ENCODE results near the gene YTHDF1. TPM values are rescaled to one million over a fixed set of nuclear protein-coding genes. Genes with fewer than 3 reads are reported as not detected.

The YTHDF1 gene
- total RNA-seq, 2 donors from 2014 or later, result 15.8 to 16.2 TPM

DNA sequence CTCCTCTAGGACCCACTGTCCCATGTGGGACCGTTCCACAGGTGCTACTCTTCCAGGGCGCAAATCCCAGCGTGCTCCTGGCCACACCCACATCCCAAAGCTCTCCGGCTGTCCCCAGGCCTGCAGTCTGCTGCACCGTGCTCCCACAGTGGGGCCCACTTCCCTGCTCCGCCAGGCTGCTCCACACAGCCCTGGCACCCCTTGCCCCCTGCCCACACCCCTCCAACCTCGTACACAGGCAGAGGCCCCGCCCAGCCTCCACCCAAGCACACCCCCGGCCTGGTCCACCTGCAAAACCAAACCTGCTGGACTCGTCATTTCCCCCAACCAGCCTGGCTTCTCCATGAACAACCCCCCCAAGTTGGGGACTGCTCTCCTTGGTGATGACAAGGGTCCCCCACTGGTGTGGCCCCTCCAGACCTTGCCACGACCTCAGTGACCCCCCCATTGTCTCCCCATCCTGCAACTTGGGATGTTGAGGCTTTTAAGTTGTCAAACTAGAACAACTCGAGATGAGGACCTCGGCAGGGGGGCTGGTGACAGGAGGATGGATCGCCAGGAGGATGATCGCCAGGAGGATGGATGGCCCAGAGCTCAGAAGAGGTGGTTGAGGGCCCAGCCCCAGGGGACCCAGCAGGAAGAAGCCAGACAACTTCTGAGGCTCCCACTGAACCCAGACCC lies 27.1 kb downstream of the YTHDF1 start:
- DNase-seq, result no peak
- 63 to 68% methylated on average over 11 to 15 of the region's 15 CpGs for WGBS, 2 donors
- H3K36me3 ChIP-seq (replicated peaks in 1 of 2; ENCODE audit: insufficient read depth in 1 of 2, low read depth in 2 of 2), result no peaks in the 10 kb centered on the region

GRCh38 chr20:63188159-63188442 lies 27.8 kb downstream of the YTHDF1 start:
- ATAC-seq (no peak), DNase-seq (no peak)
- intact Hi-C loops (cut with DNase I), result no loop called here
- H3K27ac ChIP-seq, result no peak overlapping the region
- no peak overlapping the region for H3K4me3 ChIP-seq
- no peaks in the 10 kb centered on the region for H3K27me3 ChIP-seq
- TF ChIP-seq POLR2A (IDR thresholded peaks at IDR 0.05), result no peak
- TF ChIP-seq, protein P1, sequence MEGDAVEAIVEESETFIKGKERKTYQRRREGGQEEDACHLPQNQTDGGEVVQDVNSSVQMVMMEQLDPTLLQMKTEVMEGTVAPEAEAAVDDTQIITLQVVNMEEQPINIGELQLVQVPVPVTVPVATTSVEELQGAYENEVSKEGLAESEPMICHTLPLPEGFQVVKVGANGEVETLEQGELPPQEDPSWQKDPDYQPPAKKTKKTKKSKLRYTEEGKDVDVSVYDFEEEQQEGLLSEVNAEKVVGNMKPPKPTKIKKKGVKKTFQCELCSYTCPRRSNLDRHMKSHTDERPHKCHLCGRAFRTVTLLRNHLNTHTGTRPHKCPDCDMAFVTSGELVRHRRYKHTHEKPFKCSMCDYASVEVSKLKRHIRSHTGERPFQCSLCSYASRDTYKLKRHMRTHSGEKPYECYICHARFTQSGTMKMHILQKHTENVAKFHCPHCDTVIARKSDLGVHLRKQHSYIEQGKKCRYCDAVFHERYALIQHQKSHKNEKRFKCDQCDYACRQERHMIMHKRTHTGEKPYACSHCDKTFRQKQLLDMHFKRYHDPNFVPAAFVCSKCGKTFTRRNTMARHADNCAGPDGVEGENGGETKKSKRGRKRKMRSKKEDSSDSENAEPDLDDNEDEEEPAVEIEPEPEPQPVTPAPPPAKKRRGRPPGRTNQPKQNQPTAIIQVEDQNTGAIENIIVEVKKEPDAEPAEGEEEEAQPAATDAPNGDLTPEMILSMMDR (IDR thresholded peaks at IDR 0.05), result no peak
- 69 to 74% methylated on average over 9 to 12 of the region's 13 CpGs for WGBS, 2 donors
- H3K9me3 ChIP-seq, result no peaks in the 10 kb centered on the region
- no peaks in the 10 kb centered on the region for H3K4me1 ChIP-seq
- H3K36me3 ChIP-seq (replicated peaks in 1 of 2; ENCODE audit: insufficient read depth in 1 of 2, low read depth in 2 of 2), result no peaks in the 10 kb centered on the region

More for the DNA sequence above, 27.1 kb downstream of the YTHDF1 start:
- no peaks in the 10 kb centered on the region for H3K9me3 ChIP-seq
- ATAC-seq, result no peak
- intact Hi-C loops (cut with DNase I), result no loop called here
- H3K27ac ChIP-seq, result no peak overlapping the region
- no peak for TF ChIP-seq POLR2A (IDR thresholded peaks at IDR 0.05)
- TF ChIP-seq, protein P1 (IDR thresholded peaks at IDR 0.05), result no peak
- no peaks in the 10 kb centered on the region for H3K27me3 ChIP-seq
- H3K4me3 ChIP-seq, result no peak overlapping the region
- no peaks in the 10 kb centered on the region for H3K4me1 ChIP-seq

DNA sequence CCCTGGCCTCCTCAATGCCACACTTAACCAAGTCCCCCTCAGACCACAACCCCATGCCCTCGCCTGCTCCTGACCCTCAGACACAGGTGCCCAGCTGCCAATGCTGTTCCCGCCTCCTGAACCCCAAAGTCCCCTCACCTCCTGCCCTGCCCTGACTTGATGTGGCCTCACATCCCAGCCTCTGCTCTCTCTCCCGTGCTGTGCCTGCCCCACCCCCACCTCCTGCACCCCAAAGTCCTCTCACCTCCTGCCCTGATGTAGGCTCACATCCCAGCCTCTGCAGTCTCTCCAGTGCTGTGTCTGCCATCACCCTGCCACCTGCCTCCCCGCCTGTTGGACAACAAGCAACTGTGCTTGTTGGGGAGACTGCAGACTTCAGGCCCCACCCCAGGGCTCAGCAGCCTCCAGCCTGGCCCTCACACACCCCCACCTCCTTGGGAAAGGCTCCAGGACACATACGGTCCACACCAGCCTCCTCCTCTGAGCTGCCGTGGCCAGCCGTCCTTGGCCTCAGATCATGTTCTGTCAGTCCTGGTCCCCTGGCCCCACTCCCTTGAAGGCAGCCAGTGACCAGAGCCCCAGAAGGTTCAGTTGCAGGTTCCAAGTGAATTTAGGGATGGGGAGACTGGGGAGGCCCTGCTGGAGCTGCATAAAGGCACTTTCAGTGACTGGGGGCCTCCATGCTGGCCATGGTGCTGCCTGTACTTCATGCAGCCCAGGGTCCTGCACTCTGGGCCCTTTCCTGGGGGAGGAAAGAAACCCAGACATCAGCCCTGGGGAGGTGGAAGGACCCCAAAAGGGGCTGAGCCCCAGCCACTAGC lies 28.4 kb downstream of the YTHDF1 start:
- Histone ChIP-seq H3K36me3 (replicated peaks in 1 of 2; ENCODE audit: insufficient read depth in 1 of 2, low read depth in 2 of 2) (no peaks in the 10 kb centered on the region), H3K4me3 (no peak overlapping the region), H3K9me3 (no peaks in the 10 kb centered on the region), H3K27me3 (no peaks in the 10 kb centered on the region), H3K27ac (no peak overlapping the region), H3K4me1 (no peaks in the 10 kb centered on the region)
- 72 to 78% methylated on average over 7 of the region's 7 CpGs for WGBS, 2 donors
- ATAC-seq, result no peak
- no peak for DNase-seq
- TF ChIP-seq, protein P1 (IDR thresholded peaks at IDR 0.05), result no peak
- no peak for TF ChIP-seq POLR2A (IDR thresholded peaks at IDR 0.05)
- intact Hi-C loops (cut with DNase I), result no loop called here

DNA sequence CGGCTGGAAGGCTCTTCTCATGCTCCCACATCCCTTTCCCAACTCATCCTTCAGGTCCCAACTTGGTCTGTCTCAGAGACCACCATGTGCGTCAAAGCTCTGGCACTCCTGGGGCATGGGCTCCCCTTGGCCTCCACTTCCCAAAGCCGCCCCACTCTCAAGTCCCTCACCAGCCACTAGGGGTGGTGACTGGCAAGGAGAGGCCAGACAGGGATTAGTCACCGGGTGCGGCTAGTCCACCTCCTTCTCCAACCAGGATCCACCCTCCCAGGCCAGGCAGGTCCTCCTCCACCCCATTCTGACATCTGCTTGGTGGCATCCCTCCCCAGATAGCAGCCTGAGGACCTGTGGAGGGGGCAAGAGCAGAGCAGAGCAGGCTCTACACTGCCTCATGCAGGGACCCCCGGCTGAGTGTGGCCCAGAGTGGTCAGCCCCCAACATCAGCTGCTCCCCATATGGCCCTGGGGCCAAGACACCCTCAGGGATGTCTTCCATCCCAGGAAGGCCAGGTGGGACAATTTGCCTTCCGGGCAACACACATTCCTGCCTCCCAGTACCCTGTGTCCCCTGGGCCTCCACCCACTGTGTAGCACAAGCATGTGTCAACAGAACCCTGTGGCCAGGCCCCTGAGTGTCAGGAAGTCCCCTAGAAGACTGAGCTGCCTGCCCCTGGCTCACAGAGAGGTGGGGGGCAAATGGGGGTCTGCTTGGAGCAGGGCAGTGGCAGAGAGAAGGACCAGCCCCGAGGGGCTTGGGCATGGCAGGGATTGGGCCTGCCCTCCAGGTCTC lies 29.2 kb downstream of the YTHDF1 start:
- no peak for ATAC-seq
- peaks cover 0 to under 1% of the 10 kb centered on the region in 2 donors for H3K27me3 ChIP-seq
- H3K4me3 ChIP-seq, result no peak overlapping the region
- no peaks in the 10 kb centered on the region for H3K36me3 ChIP-seq (replicated peaks in 1 of 2; ENCODE audit: insufficient read depth in 1 of 2, low read depth in 2 of 2)
- H3K9me3 ChIP-seq, result no peaks in the 10 kb centered on the region
- no peak for TF ChIP-seq POLR2A (IDR thresholded peaks at IDR 0.05)
- TF ChIP-seq, protein P1 (IDR thresholded peaks at IDR 0.05), result no peak
- no peaks in the 10 kb centered on the region for H3K4me1 ChIP-seq
- no peak for DNase-seq
- intact Hi-C loops (cut with DNase I), result no loop called here
- 58 to 87% methylated on average over 2 to 7 of the region's 8 CpGs for WGBS, 2 donors
- H3K27ac ChIP-seq, result no peak overlapping the region
